HCT116 (cell line): ENCODE data around the gene DRAM1. TPM values are rescaled to one million over a fixed set of nuclear protein-coding genes. Genes with fewer than 3 reads are reported as not detected.

Experiments
- ATAC-seq: fragments of 200-7000 bp; cut with Tn5 transposase; 2 replicates; pipeline ENCODE4 v1.9.1; 2020; ENCODE audit warnings: mild to moderate bottlenecking, moderate library complexity
- BruUV-seq: library from RNA; stranded (reverse); fragments of 400-500 nt; replicated peaks from 2 replicates; lab custom pipeline; 2021; lab: Mats Ljungman, UMichigan
- CTCF ChIA-PET: fragments of 300-600 bp; sonication (Branson Sonifier 250); formaldehyde crosslinking; loops from one replicate; lab custom pipeline; 2021; ENCODE audit warnings: antibody characterized with exemption; lab: Charles Lee
- POLR2A ChIA-PET: fragments of 300-600, 350-600 bp; sonication (Branson Sonifier 250); formaldehyde crosslinking; loops from one replicate; lab custom pipeline; 2021; ENCODE audit warnings: antibody characterized with exemption; lab: Charles Lee
- RAD21 ChIA-PET, 2 experiments: fragments of 300-600 bp; sonication (Branson Sonifier 250); formaldehyde crosslinking; loops; one replicate each; lab custom pipeline; 2023; ENCODE audit warnings: low total read pairs in 2 of 2; ENCODE audit not compliant: uncharacterized antibody in 2 of 2, unreplicated experiment in 2 of 2, low non-redundant PET in 1 of 2; lab: Charles Lee
- DNase-seq: peaks from one replicate; pipeline ENCODE4 v3.0.0-alpha.2; 2010; ENCODE audit warnings: low read depth, low spot score
- H2AFZ ChIP-seq: fragments of 200-600 bp; shearing (Covaris generic), sonication (generic); 2 replicates; pipeline ENCODE4 v1.6.1; 2017; ENCODE audit warnings: low read depth, mixed run types, mixed read lengths, antibody characterized with exemption, low read length; ENCODE audit not compliant: poor library complexity, severe bottlenecking
- H3K27ac ChIP-seq: 2 replicates; pipeline ENCODE4 v1.5.1; 2012; ENCODE audit warnings: low read depth, low read length
- H3K27me3 ChIP-seq: fragments of 200-600 bp; sonication (generic); 2 replicates; pipeline ENCODE4 v1.6.1; 2016; ENCODE audit warnings: mixed run types, low read length, mixed read lengths; ENCODE audit not compliant: insufficient read depth
- H3K36me3 ChIP-seq, 2 experiments: fragments of 200-500 bp in 1 of 2; fragments of 200-600 bp in 1 of 2; sonication (Bioruptor generic) in 1 of 2; sonication (generic) in 1 of 2; 2 replicates each; pipeline versions ENCODE4 v1.5.1 to v1.6.1; 2014 to 2016; ENCODE audit warnings: low read length in 2 of 2, inconsistent platforms in 1 of 2, mixed read lengths in 1 of 2, mixed run types in 1 of 2; ENCODE audit not compliant: insufficient read depth in 2 of 2, control insufficient read depth in 1 of 2
- H3K4me1 ChIP-seq, 2 experiments: fragments of 200-600 bp in 1 of 2; sonication (generic) in 1 of 2; 2 replicates each; pipeline versions ENCODE4 v1.5.1 to v1.6.1; 2012 to 2017; ENCODE audit warnings: low read length in 2 of 2, inconsistent platforms in 1 of 2, mild to moderate bottlenecking in 1 of 2, mixed read lengths in 1 of 2, mixed run types in 1 of 2, moderate library complexity in 1 of 2; ENCODE audit not compliant: insufficient read depth in 2 of 2, control insufficient read depth in 1 of 2
- H3K4me2 ChIP-seq: fragments of 200-600 bp; sonication (generic); 2 replicates; pipeline ENCODE4 v1.6.1; 2017; ENCODE audit warnings: mixed run types, low read length, mixed read lengths
- H3K4me3 ChIP-seq, 2 experiments: fragments of 200-600 bp in 1 of 2; sonication (generic) in 1 of 2; replicated peaks in 1 of 2; 2 replicates each; pipeline ENCODE4 v1.5.1; 2011 to 2016; ENCODE audit warnings: low read length in 2 of 2, control low read depth in 1 of 2, low read depth in 1 of 2, mild to moderate bottlenecking in 1 of 2, mixed read lengths in 1 of 2, mixed run types in 1 of 2
- H3K79me2 ChIP-seq: fragments of 200-600 bp; sonication (generic); 2 replicates; pipeline ENCODE4 v1.6.1; 2017; ENCODE audit warnings: mild to moderate bottlenecking, mixed run types, low read length, moderate library complexity, mixed read lengths; ENCODE audit not compliant: insufficient read depth
- H3K9ac ChIP-seq: fragments of 200-600 bp; sonication (generic); 2 replicates; pipeline ENCODE4 v1.6.1; 2016; ENCODE audit warnings: low read length, mixed read lengths
- H3K9me2 ChIP-seq: fragments of 200-600 bp; sonication (generic), shearing (Covaris generic); 2 replicates; pipeline ENCODE4 v1.6.1; 2017; ENCODE audit warnings: mixed run types, mild to moderate bottlenecking, moderate library complexity; ENCODE audit not compliant: insufficient read depth
- H3K9me3 ChIP-seq, 2 experiments: fragments of 200-500 bp in 1 of 2; fragments of 200-600 bp in 1 of 2; sonication (Bioruptor generic) in 1 of 2; sonication (generic) in 1 of 2; 2 replicates each; pipeline ENCODE4 v1.6.1; 2014 to 2017; ENCODE audit warnings: low read length in 2 of 2, mixed read lengths in 2 of 2, inconsistent platforms in 1 of 2, low read depth in 1 of 2, mild to moderate bottlenecking in 1 of 2, mixed run types in 1 of 2, moderate library complexity in 1 of 2; ENCODE audit not compliant: control insufficient read depth in 1 of 2, insufficient read depth in 1 of 2
- H4K20me1 ChIP-seq: fragments of 200-600 bp; sonication (generic), shearing (Covaris generic); 2 replicates; pipeline ENCODE4 v1.6.1; 2017; ENCODE audit warnings: mixed run types, mild to moderate bottlenecking, moderate library complexity; ENCODE audit not compliant: insufficient read depth
- CEBPB ChIP-seq: IDR thresholded peaks from 2 replicates; pipeline ENCODE4 v1.6.1; 2012; ENCODE audit warnings: low read depth
- EGR1 ChIP-seq: IDR thresholded peaks from 2 replicates; pipeline ENCODE4 v1.6.1; 2012; ENCODE audit warnings: low read depth
- ELF1 ChIP-seq: IDR thresholded peaks from 2 replicates; pipeline ENCODE4 v1.6.1; 2012; ENCODE audit warnings: low read depth, borderline replicate concordance
- EZH2phosphoT487 ChIP-seq: fragments of 200-600 bp; IDR thresholded peaks from 2 replicates; pipeline ENCODE4 v1.6.1; 2018; ENCODE audit warnings: antibody characterized with exemption, borderline replicate concordance
- FOSL1 ChIP-seq: IDR thresholded peaks from 2 replicates; pipeline ENCODE4 v1.6.1; 2012; ENCODE audit warnings: low read depth
- JUND ChIP-seq: IDR thresholded peaks from 2 replicates; pipeline ENCODE4 v1.6.1; 2012
- POLR2AphosphoS5 ChIP-seq: IDR thresholded peaks from 2 replicates; pipeline ENCODE4 v1.6.1; 2011; ENCODE audit warnings: mild to moderate bottlenecking, low read depth, low read length, moderate library complexity
- RAD21 ChIP-seq: IDR thresholded peaks from 2 replicates; pipeline ENCODE4 v1.6.1; 2012; ENCODE audit warnings: low read depth, mild to moderate bottlenecking
- SP1 ChIP-seq: IDR thresholded peaks from 2 replicates; pipeline ENCODE4 v1.6.1; 2012; ENCODE audit warnings: low read depth
- YY1 ChIP-seq: IDR thresholded peaks from 2 replicates; pipeline ENCODE4 v1.6.1; 2011; ENCODE audit warnings: low read length, low read depth, moderate library complexity, mild to moderate bottlenecking; ENCODE audit not compliant: insufficient replicate concordance; ENCODE audit errors: extremely low read depth
- ZFX ChIP-seq: fragments of 450-650 bp; IDR thresholded peaks from 2 replicates; pipeline ENCODE4 v1.6.1; 2017
- intact Hi-C: fragments of 100-400 bp; cut with micrococcal nuclease; formaldehyde crosslinking; loops from 2 replicates; pipeline ENCODE4 v1.10.0; 2022
- total RNA-seq: library from RNA; stranded (reverse); gene quantifications from one replicate; pipeline ENCODE4 v1.2.1, GENCODE V29; 2021; ENCODE audit not compliant: unreplicated experiment
- TF ChIP-seq, protein P1 (sequence below): IDR thresholded peaks from 2 replicates; pipeline ENCODE4 v1.6.1; 2012
- TF ChIP-seq, protein P2 (sequence below): IDR thresholded peaks from 2 replicates; pipeline ENCODE4 v1.6.1; 2011; ENCODE audit warnings: mild to moderate bottlenecking, low read length, moderate library complexity; ENCODE audit not compliant: insufficient replicate concordance; ENCODE audit errors: extremely low read depth
- TF ChIP-seq, protein P3 (sequence below), 3 experiments: fragments of 200-600 bp in 1 of 3; sonication (generic) in 1 of 3; IDR thresholded peaks in 2 of 3; conservative IDR thresholded peaks in 1 of 3; 2 replicates each; pipeline ENCODE4 v1.5.1; 2012 to 2017; ENCODE audit warnings: low read depth in 2 of 3, low read length in 2 of 3, antibody characterized with exemption in 1 of 3, borderline replicate concordance in 1 of 3, control low read depth in 1 of 3, mild to moderate bottlenecking in 1 of 3, mixed read lengths in 1 of 3, mixed run types in 1 of 3, moderate library complexity in 1 of 3; ENCODE audit not compliant: insufficient read depth in 1 of 3

DRAM1 gene
- total RNA-seq, 1 experiment from 2014 or later, result 20.3 TPM

DNA sequence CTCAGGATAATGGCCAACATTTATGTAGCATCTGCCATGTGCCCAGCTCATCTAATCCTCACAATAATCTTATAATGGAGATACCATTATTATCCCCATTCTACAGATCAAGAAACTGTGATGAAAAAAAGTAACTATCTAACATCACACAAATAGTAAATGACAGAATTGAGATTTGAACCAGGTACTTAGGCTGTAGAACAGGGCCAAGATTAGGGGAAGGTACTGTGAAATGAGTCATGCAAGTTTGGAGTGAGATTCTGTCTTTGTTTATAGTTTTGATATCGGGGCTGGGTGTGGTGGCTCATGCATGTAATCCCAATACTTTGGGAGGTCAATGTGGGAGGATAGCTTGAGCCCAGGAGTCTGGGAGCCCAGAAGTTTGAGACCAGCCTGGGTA lies 45.4 kb upstream of the DRAM1 start (continued):
- no peak for TF ChIP-seq ELF1
- TF ChIP-seq FOSL1, result no peak
- TF ChIP-seq, protein P1, sequence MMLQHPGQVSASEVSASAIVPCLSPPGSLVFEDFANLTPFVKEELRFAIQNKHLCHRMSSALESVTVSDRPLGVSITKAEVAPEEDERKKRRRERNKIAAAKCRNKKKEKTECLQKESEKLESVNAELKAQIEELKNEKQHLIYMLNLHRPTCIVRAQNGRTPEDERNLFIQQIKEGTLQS, result no peak
- TF ChIP-seq SP1, result no peak
- TF ChIP-seq EGR1, result no peak

DNA sequence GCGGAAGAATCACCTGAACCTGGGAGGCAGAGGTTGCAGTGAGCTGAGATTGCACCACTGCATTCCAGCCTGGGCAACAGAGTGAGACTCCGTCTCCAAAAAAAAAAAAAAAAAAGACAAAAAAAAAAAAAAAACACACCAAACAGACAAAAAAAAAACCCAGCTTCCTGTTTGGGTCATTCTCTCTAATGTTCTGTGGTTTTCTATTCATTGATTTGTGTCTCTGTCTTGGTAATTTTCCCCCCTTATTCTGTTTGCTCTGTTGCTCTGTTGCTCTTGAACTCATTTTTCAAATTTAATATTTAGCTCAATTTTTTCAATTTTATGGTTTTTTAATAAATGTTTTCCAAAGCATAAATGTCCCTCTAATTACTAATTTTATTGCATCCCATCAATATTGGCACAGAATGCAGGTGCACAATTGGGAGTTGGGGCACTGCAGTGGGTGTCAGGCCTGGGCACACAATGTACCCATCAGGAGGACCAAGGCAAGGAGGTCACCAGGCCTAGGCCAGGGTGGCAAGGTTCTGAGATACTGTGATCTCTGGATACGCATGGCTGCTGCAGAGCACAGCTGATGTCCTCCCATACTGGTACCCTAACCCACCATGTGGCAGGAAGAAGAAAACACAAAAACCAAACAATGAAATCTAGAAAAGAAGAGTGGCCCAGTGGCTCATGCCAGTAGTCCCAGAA lies 38.6 kb upstream of the DRAM1 start:
- intact Hi-C loops, result loop anchor here (2.0 to 5.0 kb wide), 2 partner anchors 346 to 424 kb away; no protein-coding TSS in a partner anchor
- H3K9ac ChIP-seq, result no peak overlapping the region
- 0 out of 2 replicates have a peak, but pooled peaks have one; percentile 8 for ATAC-seq

More for the DNA sequence above, 38.6 kb upstream of the DRAM1 start:
- no peaks in the 10 kb centered on the region for H4K20me1 ChIP-seq
- no peaks in the 10 kb centered on the region for H3K36me3 ChIP-seq
- ChIA-PET RAD21 (no interaction called here), POLR2A (no interaction called here), CTCF (interaction anchor here (1.2 to 3.2 kb wide), 4 partner anchors 9 to 424 kb away, joined by 3 to 36 read pairs (median 7); partner anchors contain the start of gene GNPTAB)
- no peak overlapping the region for H3K27ac ChIP-seq
- H3K4me2 ChIP-seq, result no peak overlapping the region
- no peaks in the 10 kb centered on the region for H3K79me2 ChIP-seq
- peaks cover 0 to 6% of the 10 kb centered on the region in 2 experiments; a peak in 3 of 4 replicates for H3K4me1 ChIP-seq
- no peak overlapping the region for H3K4me3 ChIP-seq
- no peak for TF ChIP-seq YY1
- TF ChIP-seq, protein P2, sequence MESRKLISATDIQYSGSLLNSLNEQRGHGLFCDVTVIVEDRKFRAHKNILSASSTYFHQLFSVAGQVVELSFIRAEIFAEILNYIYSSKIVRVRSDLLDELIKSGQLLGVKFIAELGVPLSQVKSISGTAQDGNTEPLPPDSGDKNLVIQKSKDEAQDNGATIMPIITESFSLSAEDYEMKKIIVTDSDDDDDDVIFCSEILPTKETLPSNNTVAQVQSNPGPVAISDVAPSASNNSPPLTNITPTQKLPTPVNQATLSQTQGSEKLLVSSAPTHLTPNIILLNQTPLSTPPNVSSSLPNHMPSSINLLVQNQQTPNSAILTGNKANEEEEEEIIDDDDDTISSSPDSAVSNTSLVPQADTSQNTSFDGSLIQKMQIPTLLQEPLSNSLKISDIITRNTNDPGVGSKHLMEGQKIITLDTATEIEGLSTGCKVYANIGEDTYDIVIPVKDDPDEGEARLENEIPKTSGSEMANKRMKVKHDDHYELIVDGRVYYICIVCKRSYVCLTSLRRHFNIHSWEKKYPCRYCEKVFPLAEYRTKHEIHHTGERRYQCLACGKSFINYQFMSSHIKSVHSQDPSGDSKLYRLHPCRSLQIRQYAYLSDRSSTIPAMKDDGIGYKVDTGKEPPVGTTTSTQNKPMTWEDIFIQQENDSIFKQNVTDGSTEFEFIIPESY, result no peak
- TF ChIP-seq POLR2AphosphoS5, result no peak
- TF ChIP-seq EZH2phosphoT487, result no peak
- TF ChIP-seq EGR1, result no peak
- TF ChIP-seq RAD21, result no peak
- TF ChIP-seq, protein P3, sequence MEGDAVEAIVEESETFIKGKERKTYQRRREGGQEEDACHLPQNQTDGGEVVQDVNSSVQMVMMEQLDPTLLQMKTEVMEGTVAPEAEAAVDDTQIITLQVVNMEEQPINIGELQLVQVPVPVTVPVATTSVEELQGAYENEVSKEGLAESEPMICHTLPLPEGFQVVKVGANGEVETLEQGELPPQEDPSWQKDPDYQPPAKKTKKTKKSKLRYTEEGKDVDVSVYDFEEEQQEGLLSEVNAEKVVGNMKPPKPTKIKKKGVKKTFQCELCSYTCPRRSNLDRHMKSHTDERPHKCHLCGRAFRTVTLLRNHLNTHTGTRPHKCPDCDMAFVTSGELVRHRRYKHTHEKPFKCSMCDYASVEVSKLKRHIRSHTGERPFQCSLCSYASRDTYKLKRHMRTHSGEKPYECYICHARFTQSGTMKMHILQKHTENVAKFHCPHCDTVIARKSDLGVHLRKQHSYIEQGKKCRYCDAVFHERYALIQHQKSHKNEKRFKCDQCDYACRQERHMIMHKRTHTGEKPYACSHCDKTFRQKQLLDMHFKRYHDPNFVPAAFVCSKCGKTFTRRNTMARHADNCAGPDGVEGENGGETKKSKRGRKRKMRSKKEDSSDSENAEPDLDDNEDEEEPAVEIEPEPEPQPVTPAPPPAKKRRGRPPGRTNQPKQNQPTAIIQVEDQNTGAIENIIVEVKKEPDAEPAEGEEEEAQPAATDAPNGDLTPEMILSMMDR (IDR thresholded peaks at IDR 0.05 in 2 of 3, conservative IDR thresholded peaks at IDR 0.05 in 1 of 3; ENCODE audit: borderline replicate concordance in 1 of 3, insufficient read depth in 1 of 3, low read depth in 2 of 3, low read length in 2 of 3), result no peak
- no peak for TF ChIP-seq SP1
- no peak for TF ChIP-seq ZFX
- no peak for TF ChIP-seq ELF1
- TF ChIP-seq, protein P1, result no peak
- TF ChIP-seq FOSL1, result no peak
- TF ChIP-seq CEBPB, result no peak
- TF ChIP-seq JUND, result no peak
- BruUV-seq, result no TSS peak
- H3K9me3 ChIP-seq, result no peaks in the 10 kb centered on the region
- peak overlapping the region; percentile 26 for H2AFZ ChIP-seq
- H3K27me3 ChIP-seq, result no peaks in the 10 kb centered on the region
- DNase-seq, result no peak
- no peaks in the 10 kb centered on the region for H3K9me2 ChIP-seq
